ENCODE measurements around the gene MISP. TPM values are rescaled to one million over a fixed set of nuclear protein-coding genes. Genes with fewer than 3 reads are reported as not detected.

The MISP gene
- total and polyA plus RNA-seq, 12 donors: 0.01 TPM; not detected in 11

DNA sequence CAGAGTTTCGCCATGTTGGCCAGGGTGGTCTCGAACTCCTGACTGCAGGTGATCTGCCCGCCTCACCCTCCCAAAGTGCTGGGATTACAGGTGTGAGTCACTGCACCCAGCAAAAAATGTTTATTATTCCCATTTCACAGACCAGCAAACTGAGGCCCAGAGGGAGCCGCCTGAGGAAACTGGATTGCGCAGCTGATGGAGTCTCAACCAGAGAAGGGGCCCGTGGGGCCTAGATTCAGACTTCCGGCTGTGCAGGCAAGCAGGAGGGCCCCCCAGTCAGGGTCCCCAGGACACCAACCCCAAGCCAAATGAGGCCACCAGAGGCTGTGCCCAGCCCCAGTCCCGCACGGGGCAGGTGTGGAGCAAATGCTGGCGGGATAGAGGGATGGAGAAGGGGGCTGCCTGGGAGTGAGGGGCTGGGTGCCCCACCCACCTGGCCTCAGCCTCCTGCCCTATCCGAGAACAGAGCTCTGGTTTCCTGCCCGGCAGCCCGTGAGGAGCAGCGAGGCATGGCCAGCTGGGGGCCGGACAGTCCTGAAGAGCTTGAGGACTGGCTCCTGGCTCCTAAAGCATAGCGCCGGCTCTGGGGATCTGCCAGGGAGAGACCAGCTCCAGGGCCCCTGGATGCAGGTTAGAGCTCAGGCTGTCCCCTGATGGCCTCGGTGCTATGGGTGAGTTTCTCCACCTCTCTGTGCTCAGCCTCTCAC is 22.0 kb downstream of the MISP start:
- Histone ChIP-seq H3K27ac (no peak overlapping the region), H3K36me3 (no peaks in the 10 kb centered on the region), H3K9me3 (no peaks in the 10 kb centered on the region), H3K4me1 (peaks cover 0 to 12% (median 7%) of the 10 kb centered on the region in 9 donors), H3K27me3 (no peaks in the 10 kb centered on the region), H3K4me3 (no peak overlapping the region)
- no peak for DNase-seq
- ATAC-seq: peak in 1 of 8 donors; percentile 28
- TF ChIP-seq, protein P1, sequence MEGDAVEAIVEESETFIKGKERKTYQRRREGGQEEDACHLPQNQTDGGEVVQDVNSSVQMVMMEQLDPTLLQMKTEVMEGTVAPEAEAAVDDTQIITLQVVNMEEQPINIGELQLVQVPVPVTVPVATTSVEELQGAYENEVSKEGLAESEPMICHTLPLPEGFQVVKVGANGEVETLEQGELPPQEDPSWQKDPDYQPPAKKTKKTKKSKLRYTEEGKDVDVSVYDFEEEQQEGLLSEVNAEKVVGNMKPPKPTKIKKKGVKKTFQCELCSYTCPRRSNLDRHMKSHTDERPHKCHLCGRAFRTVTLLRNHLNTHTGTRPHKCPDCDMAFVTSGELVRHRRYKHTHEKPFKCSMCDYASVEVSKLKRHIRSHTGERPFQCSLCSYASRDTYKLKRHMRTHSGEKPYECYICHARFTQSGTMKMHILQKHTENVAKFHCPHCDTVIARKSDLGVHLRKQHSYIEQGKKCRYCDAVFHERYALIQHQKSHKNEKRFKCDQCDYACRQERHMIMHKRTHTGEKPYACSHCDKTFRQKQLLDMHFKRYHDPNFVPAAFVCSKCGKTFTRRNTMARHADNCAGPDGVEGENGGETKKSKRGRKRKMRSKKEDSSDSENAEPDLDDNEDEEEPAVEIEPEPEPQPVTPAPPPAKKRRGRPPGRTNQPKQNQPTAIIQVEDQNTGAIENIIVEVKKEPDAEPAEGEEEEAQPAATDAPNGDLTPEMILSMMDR (IDR thresholded peaks at IDR 0.05): no peak
- 64 to 69% methylated on average over 18 of the region's 18 CpGs for WGBS, 2 donors
- intact Hi-C loops (cut with DNase I): loop anchor here in 7 of 10 donors (2.0 to 10.0 kb wide), 5 partner anchors 84 to 209 kb away; partner anchors contain the start of genes WDR18 (in 5 of the 7), CFD (in 2 of the 7) and KISS1R (in 1 of the 7)

DNA sequence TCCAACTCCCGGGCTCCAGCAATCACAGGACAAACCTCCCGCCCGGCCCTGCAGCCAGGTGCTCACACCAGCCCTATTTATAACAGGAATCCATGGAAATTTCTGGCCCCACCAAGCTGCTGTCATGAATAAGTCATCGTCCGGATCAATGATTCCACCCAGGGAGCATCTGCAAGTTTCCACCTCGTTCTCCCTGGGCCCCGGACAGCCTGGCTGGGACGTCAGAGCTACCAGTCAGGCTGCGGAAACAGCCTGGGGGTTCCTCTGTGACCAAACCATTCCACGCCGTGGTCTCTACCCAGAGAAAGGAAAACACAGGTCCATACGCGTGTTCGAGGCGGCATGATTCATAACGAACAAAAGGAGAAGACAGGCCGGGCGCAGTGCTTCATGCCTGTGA is 25.6 kb downstream of the MISP start:
- Histone ChIP-seq H3K4me1 (peaks cover 0 to 24% (median 10%) of the 10 kb centered on the region in 9 donors), H3K27ac (no peak overlapping the region), H3K36me3 (no peaks in the 10 kb centered on the region), H3K4me3 (no peak overlapping the region), H3K27me3 (peaks cover 0 to 4% (median 0%) of the 10 kb centered on the region in 7 donors), H3K9me3 (no peaks in the 10 kb centered on the region)
- ATAC-seq (no peak), DNase-seq (no peak)
- intact Hi-C loops (cut with DNase I): loop anchor here in 1 of 10 donors (10.0 kb wide), 1 partner anchor 88 kb away; no protein-coding TSS in a partner anchor
- WGBS, 2 donors: 90 to 91% methylated on average over 18 of the region's 18 CpGs
- TF ChIP-seq, protein P1 (IDR thresholded peaks at IDR 0.05): no peak

DNA sequence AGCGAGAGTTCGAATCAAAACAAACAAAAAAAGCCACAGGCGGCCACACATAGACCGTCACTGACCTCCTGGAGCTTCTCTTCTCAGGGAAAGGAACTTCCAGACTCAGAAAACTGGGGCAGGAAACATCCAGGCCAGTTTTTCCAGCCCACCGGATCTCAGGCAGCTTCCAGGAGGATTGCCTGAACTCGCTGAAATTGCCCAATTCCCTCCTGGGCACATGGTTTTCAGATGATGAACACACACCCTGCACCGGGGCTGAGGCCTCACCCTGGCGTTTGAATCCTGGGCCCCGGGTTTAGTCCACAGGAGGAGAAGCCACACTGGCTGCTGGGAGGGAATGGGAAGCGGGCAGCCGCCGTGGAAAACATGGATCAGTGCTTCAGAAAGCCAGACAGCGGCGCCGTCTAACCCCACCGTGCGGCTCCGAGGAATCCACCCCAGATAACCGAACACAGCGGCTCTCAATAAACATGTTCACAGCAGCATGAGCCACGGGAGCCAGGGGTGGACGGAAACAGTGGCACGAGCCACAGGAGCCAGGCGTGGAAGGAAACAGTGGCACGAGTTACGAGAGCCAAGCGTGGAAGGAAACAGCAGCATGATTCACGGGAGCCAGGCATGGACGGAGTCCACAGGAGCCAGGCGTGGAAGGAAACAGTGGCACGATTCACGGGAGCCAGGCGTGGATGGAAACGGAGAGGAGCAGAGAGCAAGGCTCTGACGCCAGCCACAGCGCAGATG is 28.2 kb downstream of the MISP start:
- WGBS, 2 donors: 44 to 53% methylated on average over 36 of the region's 36 CpGs
- intact Hi-C loops (cut with DNase I): loop anchor here in 1 of 10 donors (10.0 kb wide), 1 partner anchor 86 kb away; no protein-coding TSS in a partner anchor
- H3K36me3 ChIP-seq: no peaks in the 10 kb centered on the region

DNA sequence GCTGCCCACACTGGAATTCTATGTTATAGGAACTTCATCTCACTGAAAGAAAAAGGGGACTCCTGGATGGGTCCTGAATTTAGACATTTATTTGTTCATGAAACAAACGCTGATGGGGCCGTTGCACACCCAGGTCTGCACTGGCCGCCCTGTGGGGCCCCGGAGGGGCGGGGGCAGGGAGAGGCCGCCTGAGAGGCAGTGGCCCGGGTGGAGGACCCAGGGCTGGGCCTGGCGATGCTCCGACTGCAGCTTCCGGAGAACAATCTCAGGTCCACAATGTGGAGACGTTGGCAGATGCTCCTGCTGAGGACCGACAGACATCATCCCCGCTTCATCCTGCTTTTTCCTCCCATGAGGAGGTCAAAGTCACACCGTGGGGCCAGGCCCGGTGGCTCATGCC is 30.0 kb downstream of the MISP start:
- 72 to 78% methylated on average over 15 of the region's 15 CpGs for WGBS, 2 donors
- peaks cover 0 to 4% (median 0%) of the 10 kb centered on the region in 7 donors for H3K27me3 ChIP-seq
- peaks cover 3 to 58% (median 22%) of the 10 kb centered on the region in 9 donors for H3K4me1 ChIP-seq
- no peaks in the 10 kb centered on the region for H3K36me3 ChIP-seq
- H3K27ac ChIP-seq: peak overlapping the region in 6 of 10 donors; percentile 61 to 92 (median 84)
- TF ChIP-seq, protein P1 (IDR thresholded peaks at IDR 0.05): no peak
- intact Hi-C loops (cut with DNase I): no loop called here
- ATAC-seq (peak in 1 of 8 donors; percentile 14), DNase-seq (no peak)
- H3K4me3 ChIP-seq: peak overlapping the region in 2 of 10 donors; percentile 28 to 39
- no peaks in the 10 kb centered on the region for H3K9me3 ChIP-seq

More for the DNA sequence above, 28.2 kb downstream of the MISP start:
- Histone ChIP-seq H3K4me1 (peaks cover 3 to 49% (median 21%) of the 10 kb centered on the region in 9 donors), H3K9me3 (no peaks in the 10 kb centered on the region), H3K27me3 (peaks cover 0 to 4% (median 0%) of the 10 kb centered on the region in 7 donors), H3K4me3 (peak overlapping the region in 3 of 10 donors; percentile 10 to 29 (median 24)), H3K27ac (peak overlapping the region; percentile 2 to 75 (median 51))
- ATAC-seq (peak; percentile 13 to 61 (median 38)), DNase-seq (no peak)
- TF ChIP-seq, protein P1 (IDR thresholded peaks at IDR 0.05): peak in 1 of 9 donors; percentile 12

Measured in heart right ventricle (tissue), 16 donors.